Endothelial cell (in vitro differentiated cells): ENCODE measurements around the gene SLC10A1. TPM values are rescaled to one million over a fixed set of nuclear protein-coding genes. Genes with fewer than 3 reads are reported as not detected.

Experiments
- DNase-seq: peaks from one replicate; pipeline ENCODE4 v3.0.0; 2021; ENCODE audit warnings: low spot score
- H3K27ac Mint-ChIP-seq: one replicate; pipeline ENCODE4 v1.8.0; 2021; ENCODE audit warnings: mixed read lengths, inconsistent platforms; ENCODE audit not compliant: unreplicated experiment
- H3K27me3 Mint-ChIP-seq: one replicate; pipeline ENCODE4 v1.8.0; 2021; ENCODE audit warnings: mild to moderate bottlenecking, moderate library complexity, mixed read lengths, inconsistent platforms; ENCODE audit not compliant: unreplicated experiment
- H3K36me3 Mint-ChIP-seq: one replicate; pipeline ENCODE4 v1.8.0; 2021; ENCODE audit warnings: mild to moderate bottlenecking, low read depth, mixed read lengths, inconsistent platforms; ENCODE audit not compliant: unreplicated experiment
- H3K4me1 Mint-ChIP-seq: one replicate; pipeline ENCODE4 v1.8.0; 2021; ENCODE audit warnings: mild to moderate bottlenecking, mixed read lengths, inconsistent platforms; ENCODE audit not compliant: unreplicated experiment
- H3K4me3 Mint-ChIP-seq: one replicate; pipeline ENCODE4 v1.8.0; 2021; ENCODE audit warnings: mild to moderate bottlenecking, mixed read lengths, inconsistent platforms; ENCODE audit not compliant: unreplicated experiment
- H3K9me3 Mint-ChIP-seq: one replicate; pipeline ENCODE4 v1.8.0; 2021; ENCODE audit warnings: mixed read lengths, inconsistent platforms; ENCODE audit not compliant: unreplicated experiment
- CTCF ChIP-seq: fragments of 200-600 bp; sonication (generic); IDR thresholded peaks from one replicate; pipeline ENCODE4 v1.5.0; 2021; ENCODE audit warnings: antibody characterized with exemption; ENCODE audit not compliant: unreplicated experiment
- long read RNA-seq: library from polyadenylated mRNA; unstranded; transcript quantifications from one replicate; pipeline ENCODE4 v2.0.0, GENCODE V29; 2020; ENCODE audit not compliant: unreplicated experiment
- total RNA-seq: library from RNA; stranded (reverse); fragmentation: NEBNext Ultra II Directional; extraction: Animal tissue kit (Norgen Biotek cat#: 25700); gene quantifications from one replicate; pipeline ENCODE4 v1.2.1, GENCODE V29; 2021; ENCODE audit not compliant: unreplicated experiment

Gene SLC10A1
- not detected for total RNA-seq
- long read RNA-seq: 0 reads

- Mint-ChIP-seq H3K4me3 (no peak within 1 kb of the TSS), H3K9me3 (no peaks in the 10 kb centered on the region), H3K27me3 (no peaks in the 10 kb centered on the region), H3K36me3 (no peaks in the 10 kb centered on the region), H3K27ac (no peak within 1 kb of the TSS), H3K4me1 (peaks cover 14% of the 10 kb centered on the region)
- DNase-seq: no peak
- TF ChIP-seq CTCF: no peak
These were observed at the start of gene SLC10A1 for GRCh38 chr14:69796797-69797500. SLC10A1 (minus strand) TSS chr14:69797241; CDS start chr14:69797155, 86 bp downstream.

- Mint-ChIP-seq H3K27ac (no peak overlapping the region), H3K4me1 (no peaks in the 10 kb centered on the region), H3K27me3 (no peaks in the 10 kb centered on the region), H3K36me3 (no peaks in the 10 kb centered on the region), H3K9me3 (no peaks in the 10 kb centered on the region), H3K4me3 (no peak overlapping the region)
- no peak for DNase-seq
- no peak for TF ChIP-seq CTCF
These were observed 48.7 kb upstream of the SLC10A1 start for GRCh38 chr14:69845787-69846186.

- no peak for DNase-seq
- H3K36me3 Mint-ChIP-seq: no peaks in the 10 kb centered on the region
- no peak overlapping the region for H3K27ac Mint-ChIP-seq
- no peaks in the 10 kb centered on the region for H3K9me3 Mint-ChIP-seq
- no peaks in the 10 kb centered on the region for H3K27me3 Mint-ChIP-seq
- TF ChIP-seq CTCF: no peak
- no peak overlapping the region for H3K4me3 Mint-ChIP-seq
- no peaks in the 10 kb centered on the region for H3K4me1 Mint-ChIP-seq
These were observed 48.1 kb upstream of the SLC10A1 start for GRCh38 chr14:69845050-69845581.

GRCh38 chr14:69844171-69844570, 47.1 kb upstream of the SLC10A1 start:
- H3K27ac Mint-ChIP-seq: no peak overlapping the region
- no peak overlapping the region for H3K4me3 Mint-ChIP-seq
- TF ChIP-seq CTCF: no peak
- H3K36me3 Mint-ChIP-seq: no peaks in the 10 kb centered on the region
- DNase-seq: no peak
- H3K9me3 Mint-ChIP-seq: no peaks in the 10 kb centered on the region
- no peaks in the 10 kb centered on the region for H3K4me1 Mint-ChIP-seq
- H3K27me3 Mint-ChIP-seq: no peaks in the 10 kb centered on the region

- Mint-ChIP-seq H3K4me1 (no peaks in the 10 kb centered on the region), H3K36me3 (no peaks in the 10 kb centered on the region), H3K4me3 (no peak overlapping the region), H3K27ac (no peak overlapping the region), H3K9me3 (no peaks in the 10 kb centered on the region), H3K27me3 (no peaks in the 10 kb centered on the region)
- no peak for DNase-seq
- TF ChIP-seq CTCF: no peak
These were observed 45.8 kb upstream of the SLC10A1 start for GRCh38 chr14:69842686-69843420.
